CD4-positive, alpha-beta memory T cell (primary cell): Measurements from ENCODE around the gene EXOC6B. TPM values are rescaled to one million over a fixed set of nuclear protein-coding genes. Genes with fewer than 3 reads are reported as not detected.
A peak's percentile ranks its signal among the peaks of the same experiment; 100 is the strongest.

Experiments used
- CTCF ChIA-PET: fragments of 350-600 bp; sonication (Branson Sonifier 250); formaldehyde crosslinking; loops from one replicate; lab custom pipeline; 2021; ENCODE audit warnings: inconsistent platforms; ENCODE audit not compliant: partially characterized antibody; lab: Charles Lee
- POLR2A ChIA-PET: fragments of 350-600 bp; sonication (Branson Sonifier 250); formaldehyde crosslinking; loops from one replicate; lab custom pipeline; 2021; ENCODE audit not compliant: partially characterized antibody; lab: Charles Lee
- DNase-seq, 5 donors: peaks; one replicate each; pipeline versions ENCODE4 v3.0.0 to v3.0.0-alpha.2; 2020 to 2022; ENCODE audit warnings: mixed read lengths in 1 of 5
- H3K27ac ChIP-seq: one replicate; pipeline ENCODE4 v1.7.0; 2013; ENCODE audit warnings: low read depth, low read length
- H3K27me3 ChIP-seq: 2 replicates; pipeline ENCODE4 v1.7.0; 2013; ENCODE audit warnings: mild to moderate bottlenecking, low read length, moderate library complexity; ENCODE audit not compliant: insufficient read depth
- H3K36me3 ChIP-seq: 2 replicates; pipeline ENCODE4 v1.7.0; 2013; ENCODE audit warnings: mild to moderate bottlenecking, low read length, moderate library complexity; ENCODE audit not compliant: insufficient read depth
- H3K4me1 ChIP-seq: 2 replicates; pipeline ENCODE4 v1.7.0; 2013; ENCODE audit warnings: mild to moderate bottlenecking, low read length, moderate library complexity; ENCODE audit not compliant: insufficient read depth
- H3K4me3 ChIP-seq, 2 donors: one replicate each; pipeline ENCODE4 v1.7.0; 2013; ENCODE audit warnings: low read length in 2 of 2, mild to moderate bottlenecking in 1 of 2
- H3K9me3 ChIP-seq, 2 donors: one replicate each; pipeline ENCODE4 v1.7.0; 2013; ENCODE audit warnings: low read length in 2 of 2, control low read depth in 1 of 2; ENCODE audit not compliant: control insufficient read depth in 1 of 2
- H3K27ac Mint-ChIP-seq, 7 donors: one replicate each; pipeline ENCODE4 v1.8.0; 2020 to 2021; ENCODE audit warnings: mixed read lengths in 7 of 7, mild to moderate bottlenecking in 6 of 7, inconsistent platforms in 3 of 7, moderate library complexity in 3 of 7
- H3K27me3 Mint-ChIP-seq, 2 donors: one replicate each; pipeline ENCODE4 v1.8.0; 2020 to 2021; ENCODE audit warnings: mixed read lengths in 2 of 2
- H3K36me3 Mint-ChIP-seq, 2 donors: one replicate each; pipeline ENCODE4 v1.8.0; 2020 to 2021; ENCODE audit warnings: mixed read lengths in 2 of 2, inconsistent platforms in 1 of 2, mild to moderate bottlenecking in 1 of 2
- H3K4me1 Mint-ChIP-seq, 4 donors: one replicate each; pipeline ENCODE4 v1.8.0; 2020 to 2021; ENCODE audit warnings: mixed read lengths in 4 of 4, mild to moderate bottlenecking in 1 of 4
- H3K4me3 Mint-ChIP-seq, 8 donors: one replicate each; pipeline ENCODE4 v1.8.0; 2020 to 2021; ENCODE audit warnings: mixed read lengths in 8 of 8, mild to moderate bottlenecking in 7 of 8, moderate library complexity in 6 of 8, inconsistent platforms in 3 of 8
- H3K9me3 Mint-ChIP-seq, 8 donors: one replicate each; pipeline ENCODE4 v1.8.0; 2020 to 2021; ENCODE audit warnings: mixed read lengths in 8 of 8, mild to moderate bottlenecking in 5 of 8, inconsistent platforms in 3 of 8, moderate library complexity in 1 of 8
- intact Hi-C: fragments of 100-400 bp; cut with micrococcal nuclease; formaldehyde crosslinking; loops from one replicate; pipeline ENCODE4 v1.15.1; 2023
- polyA plus RNA-seq, 2 donors: library from polyadenylated mRNA; unstranded; fragments of 300-500 nt; fragmentation: Illumina TruSeq; gene quantifications; one replicate each; pipeline ENCODE4 v1.2.3, GENCODE V29; 2021
- total RNA-seq, 2 experiments: library from RNA; stranded (reverse); gene quantifications; one replicate each; pipeline ENCODE4 v1.2.3, GENCODE V29; 2021

EXOC6B gene
- total and polyA plus RNA-seq, 4 experiments from 2014 or later, result 1.3 to 19.8 (median 10.7) TPM

GRCh38 chr2:72146347-72147302, 679.2 kb downstream of the EXOC6B start:
- Histone ChIP-seq H3K27me3 (peaks cover 33% of the 10 kb centered on the region), H3K4me1 (peaks cover 41% of the 10 kb centered on the region), H3K36me3 (no peaks in the 10 kb centered on the region), H3K4me3 (no peak overlapping the region), H3K27ac (no peak overlapping the region), H3K9me3 (no peaks in the 10 kb centered on the region)
- ChIA-PET POLR2A (no interaction called here), CTCF (no interaction called here)
- peaks cover 54 to 60% of the 10 kb centered on the region in 2 donors for H3K27me3 Mint-ChIP-seq
- intact Hi-C loops, result no loop called here
- peaks cover 0 to 7% (median 3%) of the 10 kb centered on the region in 8 donors for H3K9me3 Mint-ChIP-seq
- DNase-seq, result no peak
- H3K36me3 Mint-ChIP-seq, result no peaks in the 10 kb centered on the region
- H3K4me1 Mint-ChIP-seq, result peaks cover 24 to 54% (median 41%) of the 10 kb centered on the region in 4 donors
- H3K27ac Mint-ChIP-seq, result peak overlapping the region in 2 of 7 donors; percentile 20 to 26
- H3K4me3 Mint-ChIP-seq, result peak overlapping the region; percentile 31 to 89 (median 65)

- peaks cover 33% of the 10 kb centered on the region for H3K27me3 ChIP-seq
- ChIA-PET POLR2A (no interaction called here), CTCF (no interaction called here)
- peak overlapping the region in 1 of 7 donors; percentile 52 for H3K27ac Mint-ChIP-seq
- H3K9me3 Mint-ChIP-seq, result peaks cover 0 to 7% (median 3%) of the 10 kb centered on the region in 8 donors
- H3K4me1 Mint-ChIP-seq, result peaks cover 24 to 54% (median 41%) of the 10 kb centered on the region in 4 donors
- no peaks in the 10 kb centered on the region for H3K9me3 ChIP-seq
- peak overlapping the region; percentile 52 to 89 (median 75) for H3K4me3 Mint-ChIP-seq
- no peak overlapping the region for H3K27ac ChIP-seq
- H3K36me3 Mint-ChIP-seq, result no peaks in the 10 kb centered on the region
- DNase-seq, result peak in 1 of 5 donors; percentile 23
- H3K27me3 Mint-ChIP-seq, result peaks cover 48 to 55% of the 10 kb centered on the region in 2 donors
- no peak overlapping the region for H3K4me3 ChIP-seq
- intact Hi-C loops, result no loop called here
- no peaks in the 10 kb centered on the region for H3K36me3 ChIP-seq
- H3K4me1 ChIP-seq, result peaks cover 41% of the 10 kb centered on the region
These were observed 680.0 kb downstream of the EXOC6B start for GRCh38 chr2:72145658-72146329.

GRCh38 chr2:72145289-72145657, 680.6 kb downstream of the EXOC6B start:
- Mint-ChIP-seq H3K36me3 (no peaks in the 10 kb centered on the region), H3K4me1 (peaks cover 23 to 51% (median 38%) of the 10 kb centered on the region in 4 donors), H3K9me3 (peaks cover 0 to 9% (median 3%) of the 10 kb centered on the region in 8 donors), H3K27ac (no peak overlapping the region), H3K27me3 (peaks cover 43 to 50% of the 10 kb centered on the region in 2 donors), H3K4me3 (peak overlapping the region; percentile 52 to 89 (median 75))
- DNase-seq, result no peak
- ChIA-PET POLR2A (no interaction called here), CTCF (no interaction called here)
- Histone ChIP-seq H3K27ac (no peak overlapping the region), H3K4me3 (no peak overlapping the region), H3K4me1 (peaks cover 38% of the 10 kb centered on the region), H3K27me3 (peaks cover 28% of the 10 kb centered on the region), H3K36me3 (no peaks in the 10 kb centered on the region), H3K9me3 (no peaks in the 10 kb centered on the region)
- intact Hi-C loops, result no loop called here

GRCh38 chr2:72144632-72145288, 681.1 kb downstream of the EXOC6B start:
- ChIA-PET CTCF (no interaction called here), POLR2A (no interaction called here)
- DNase-seq, result no peak
- intact Hi-C loops, result no loop called here
- H3K36me3 Mint-ChIP-seq, result no peaks in the 10 kb centered on the region
- H3K27me3 Mint-ChIP-seq, result peaks cover 38 to 45% of the 10 kb centered on the region in 2 donors
- Histone ChIP-seq H3K4me3 (no peak overlapping the region), H3K9me3 (no peaks in the 10 kb centered on the region), H3K36me3 (no peaks in the 10 kb centered on the region), H3K27ac (no peak overlapping the region), H3K27me3 (peaks cover 23% of the 10 kb centered on the region), H3K4me1 (peaks cover 33% of the 10 kb centered on the region)
- H3K4me3 Mint-ChIP-seq, result peak overlapping the region in 6 of 8 donors; percentile 36 to 89 (median 52)
- H3K27ac Mint-ChIP-seq, result no peak overlapping the region
- H3K4me1 Mint-ChIP-seq, result peaks cover 18 to 46% (median 33%) of the 10 kb centered on the region in 4 donors
- H3K9me3 Mint-ChIP-seq, result peaks cover 0 to 9% (median 3%) of the 10 kb centered on the region in 8 donors

GRCh38 chr2:72144274-72144631, 681.6 kb downstream of the EXOC6B start:
- intact Hi-C loops, result no loop called here
- ChIA-PET POLR2A (no interaction called here), CTCF (no interaction called here)
- peaks cover 18% of the 10 kb centered on the region for H3K27me3 ChIP-seq
- no peak for DNase-seq
- H3K4me1 ChIP-seq, result peaks cover 28% of the 10 kb centered on the region
- peaks cover 15 to 41% (median 28%) of the 10 kb centered on the region in 4 donors for H3K4me1 Mint-ChIP-seq
- H3K9me3 Mint-ChIP-seq, result peaks cover 0 to 9% (median 3%) of the 10 kb centered on the region in 8 donors
- no peak overlapping the region for H3K27ac ChIP-seq
- H3K9me3 ChIP-seq, result no peaks in the 10 kb centered on the region
- H3K36me3 Mint-ChIP-seq, result no peaks in the 10 kb centered on the region
- peak overlapping the region in 1 of 7 donors; percentile 73 for H3K27ac Mint-ChIP-seq
- peaks cover 33 to 40% of the 10 kb centered on the region in 2 donors for H3K27me3 Mint-ChIP-seq
- H3K36me3 ChIP-seq, result no peaks in the 10 kb centered on the region
- peak overlapping the region in 5 of 8 donors; percentile 20 to 59 (median 32) for H3K4me3 Mint-ChIP-seq
- no peak overlapping the region for H3K4me3 ChIP-seq

GRCh38 chr2:72143441-72144273, 682.2 kb downstream of the EXOC6B start:
- Histone ChIP-seq H3K27ac (no peak overlapping the region), H3K27me3 (peaks cover 16% of the 10 kb centered on the region), H3K4me3 (no peak overlapping the region), H3K9me3 (no peaks in the 10 kb centered on the region), H3K4me1 (peaks cover 26% of the 10 kb centered on the region), H3K36me3 (no peaks in the 10 kb centered on the region)
- H3K36me3 Mint-ChIP-seq, result no peaks in the 10 kb centered on the region
- H3K27ac Mint-ChIP-seq, result peak overlapping the region in 1 of 7 donors; percentile 73
- H3K4me1 Mint-ChIP-seq, result peaks cover 12 to 35% (median 23%) of the 10 kb centered on the region in 4 donors
- peaks cover 29 to 36% of the 10 kb centered on the region in 2 donors for H3K27me3 Mint-ChIP-seq
- ChIA-PET POLR2A (no interaction called here), CTCF (no interaction called here)
- intact Hi-C loops, result no loop called here
- no peak for DNase-seq
- peaks cover 0 to 9% (median 3%) of the 10 kb centered on the region in 8 donors for H3K9me3 Mint-ChIP-seq
- peak overlapping the region in 6 of 8 donors; percentile 20 to 59 (median 29) for H3K4me3 Mint-ChIP-seq
